ENCODE data around the gene NDUFAF8.

Gene NDUFAF8

GRCh38 chr17:81277946-81278693 is 39.0 kb downstream of the NDUFAF8 start:
- DNase-seq, result no peak

DNA sequence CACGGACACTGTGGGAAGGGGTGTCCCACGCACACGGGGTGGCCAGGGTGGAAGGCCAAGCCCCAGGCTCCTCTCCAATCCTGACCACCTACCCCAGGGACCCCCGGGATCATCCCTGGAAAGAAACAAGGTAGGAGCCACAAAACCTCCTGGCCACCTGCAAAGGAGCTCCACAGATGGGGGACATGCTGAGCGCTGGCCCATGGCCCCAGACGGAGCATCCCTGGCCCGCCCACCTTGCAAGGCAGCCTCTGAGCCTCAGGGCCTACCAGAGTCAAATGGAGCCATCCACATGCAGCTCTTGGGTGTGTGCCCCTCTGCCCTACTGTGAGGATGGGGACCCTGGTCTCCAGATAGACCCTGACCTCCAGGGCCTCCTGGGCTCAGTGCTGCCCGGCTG is 39.7 kb downstream of the NDUFAF8 start:
- no peak for DNase-seq

DNA sequence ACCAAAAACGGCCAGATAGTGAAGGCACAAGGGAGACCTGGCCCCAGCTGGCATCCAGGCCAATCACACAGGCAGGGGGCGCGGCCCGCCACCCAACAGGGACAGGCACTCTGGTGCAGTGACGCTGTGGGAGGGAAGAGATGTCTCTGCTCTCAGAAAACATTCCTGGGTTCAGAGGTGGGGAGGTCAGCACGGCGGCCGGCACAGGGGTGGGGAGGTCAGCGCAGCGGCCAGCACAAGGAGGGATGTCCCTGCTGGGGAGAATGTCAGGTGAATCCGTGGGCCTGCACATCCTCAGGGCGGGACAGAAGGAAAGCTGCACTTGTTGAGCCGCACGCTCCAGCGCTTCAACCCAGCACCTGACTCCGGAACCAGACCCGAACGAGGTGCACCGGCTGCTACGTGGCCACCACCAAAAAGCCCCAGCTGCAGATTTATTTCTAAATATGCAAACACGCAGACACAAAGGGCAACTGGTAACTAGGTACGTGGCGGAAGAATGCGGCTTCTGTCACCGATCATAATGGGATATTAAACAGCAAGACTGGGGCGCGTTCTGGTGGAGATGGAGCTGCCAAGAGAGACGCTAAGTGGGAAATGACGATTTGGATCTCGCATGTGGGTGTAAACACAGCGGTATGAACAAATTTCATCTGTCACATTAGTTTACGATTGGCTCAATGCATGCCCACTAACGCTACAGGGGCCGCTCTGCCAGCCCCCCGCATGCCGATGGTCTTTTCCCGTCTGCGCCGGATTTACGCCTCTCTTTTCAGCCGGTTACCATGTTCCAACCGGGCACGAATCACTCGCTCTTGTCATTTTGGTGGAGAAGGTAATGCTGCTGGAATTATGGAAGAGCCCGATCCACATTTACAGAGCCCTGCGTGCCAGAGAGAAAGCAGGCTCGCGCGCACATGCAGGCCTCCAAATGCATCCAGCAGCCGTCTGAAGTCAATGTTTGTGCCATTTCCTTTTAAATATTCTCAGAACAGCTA is 40.5 kb downstream of the NDUFAF8 start:
- DNase-seq, result no peak

- DNase-seq, result no peak
Observed at GRCh38 chr17:81280571-81280970, 41.5 kb downstream of the NDUFAF8 start.

GRCh38 chr17:81282141-81282540 is 43.0 kb downstream of the NDUFAF8 start:
- DNase-seq, result no peak

GRCh38 chr17:81282876-81283275 is 43.8 kb downstream of the NDUFAF8 start:
- DNase-seq, result no peak

DNA sequence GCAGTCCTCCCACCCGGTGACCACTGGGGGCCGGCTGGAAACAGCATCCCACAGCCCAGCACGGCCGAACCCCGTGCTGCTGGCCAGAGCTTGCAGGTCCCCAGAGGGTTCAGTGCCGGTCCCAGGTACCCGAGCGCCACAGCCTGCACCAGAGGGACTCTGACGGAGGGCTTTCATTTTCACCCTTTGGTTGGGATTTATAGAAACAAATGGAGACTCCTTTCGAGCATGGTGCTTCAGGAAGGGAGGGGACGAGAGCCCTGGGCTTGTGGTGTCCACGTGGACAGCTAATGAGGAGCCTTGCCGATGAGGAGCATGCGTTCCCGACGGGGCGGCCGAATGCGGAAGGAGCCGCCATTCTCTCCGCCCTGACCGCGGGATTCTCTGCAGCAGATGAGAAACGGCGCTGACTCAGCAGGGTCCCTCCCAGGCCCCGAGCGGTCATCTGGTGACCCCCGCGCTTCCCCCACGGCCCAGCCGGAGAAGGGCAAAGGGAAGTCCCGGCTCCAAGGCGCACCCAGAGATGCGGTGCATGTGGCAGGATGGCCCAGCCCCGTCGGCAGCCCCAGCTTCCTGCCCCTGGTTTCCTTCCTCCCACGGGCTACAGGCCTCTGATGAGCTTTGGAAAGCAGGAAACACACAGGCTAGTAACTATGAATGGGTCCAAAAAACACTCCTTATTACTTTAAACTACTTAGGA is 46.2 kb downstream of the NDUFAF8 start:
- DNase-seq, result no peak

DNA sequence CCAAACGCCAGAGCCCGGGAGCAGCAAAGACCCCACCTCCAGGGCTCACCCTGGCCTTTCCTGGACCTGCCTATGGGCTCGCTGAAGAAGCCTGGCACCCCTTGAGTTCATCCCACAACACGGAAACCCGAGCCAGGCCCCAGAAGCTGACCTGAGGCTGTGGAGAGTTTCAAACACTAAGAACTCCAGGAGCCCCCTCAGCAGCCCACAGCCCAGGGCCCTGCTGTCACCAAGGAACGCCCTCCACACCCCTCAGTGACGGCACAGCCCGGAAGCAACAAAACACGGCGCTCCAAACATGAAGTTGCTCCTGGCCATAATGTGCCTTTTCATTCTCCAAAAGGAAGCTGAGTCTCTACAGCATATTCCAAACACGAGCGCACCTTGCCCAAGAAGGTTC is 46.8 kb downstream of the NDUFAF8 start:
- DNase-seq, result no peak

DNA sequence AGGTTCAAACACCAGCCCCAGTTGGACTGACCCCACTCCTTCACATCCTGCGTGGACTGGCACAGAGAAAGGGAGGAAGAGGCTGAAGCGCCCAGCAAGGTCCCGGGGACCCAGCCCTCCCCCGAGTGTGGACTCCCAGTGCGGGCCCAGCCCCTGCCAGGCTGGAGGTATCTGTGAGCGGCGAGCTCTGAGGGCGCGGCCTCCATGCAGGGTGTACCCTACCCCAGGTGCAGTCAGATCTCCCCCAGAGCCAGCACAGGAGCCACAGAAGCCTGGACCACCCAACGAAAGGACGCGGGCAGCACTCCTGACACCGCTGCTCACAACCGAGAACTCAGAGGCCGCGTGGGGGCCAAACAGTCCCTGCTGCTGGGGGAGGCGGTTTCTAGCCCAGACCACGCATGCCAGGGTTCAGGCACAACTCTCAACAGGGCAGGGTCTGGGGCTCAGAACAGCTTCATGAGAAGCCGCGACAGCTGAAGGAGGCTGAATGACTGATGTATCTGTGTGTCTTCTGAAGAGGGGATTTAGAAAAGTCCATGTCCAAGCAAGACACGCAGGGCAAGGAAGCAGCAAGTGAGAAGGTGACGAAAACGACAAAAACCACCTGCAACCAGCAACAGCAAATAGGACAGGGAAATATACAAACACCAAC is 47.5 kb downstream of the NDUFAF8 start:
- no peak for DNase-seq

- DNase-seq, result no peak
Observed at GRCh38 chr17:81287152-81287551, 48.0 kb downstream of the NDUFAF8 start.

GRCh38 chr17:81287741-81288430 is 48.8 kb downstream of the NDUFAF8 start:
- no peak for DNase-seq

DNA sequence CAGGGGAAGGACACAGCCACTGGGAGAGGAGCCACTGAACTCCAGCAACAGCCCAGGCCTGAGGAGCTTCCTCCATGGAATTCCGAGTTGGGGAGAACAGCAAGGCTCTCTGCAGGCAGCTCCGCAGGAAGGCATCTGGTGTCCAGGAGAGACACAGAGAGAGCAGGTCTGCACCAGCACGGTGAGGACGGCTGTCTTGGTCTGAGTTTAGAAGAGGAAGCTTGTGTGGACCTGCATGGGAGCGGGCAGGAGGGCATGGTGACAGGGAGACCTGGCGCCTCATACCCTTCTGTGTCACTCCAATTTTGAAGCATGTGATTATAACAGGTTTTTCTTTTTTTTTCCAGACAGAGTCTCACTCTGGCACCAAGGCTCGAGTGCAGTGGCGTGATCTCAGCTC is 49.6 kb downstream of the NDUFAF8 start:
- DNase-seq, result no peak

GRCh38 chr17:81289627-81290026 is 50.5 kb downstream of the NDUFAF8 start:
- no peak for DNase-seq

- no peak for DNase-seq
Observed at GRCh38 chr17:81290230-81290629, 51.1 kb downstream of the NDUFAF8 start.
